ENCODE results near the gene NAT8L. TPM values are rescaled to one million over a fixed set of nuclear protein-coding genes. Genes with fewer than 3 reads are reported as not detected.
"Not testable (repeated sequence)": the region's sequence is repeated elsewhere in the genome, so short reads cannot be mapped to it uniquely, and the experiment has no call there.

NAT8L gene
- total RNA-seq (under 1 TPM in 3 of 4 donors, not detected in 1; 0.27 to 0.36 (median 0.28) TPM), polyA plus RNA-seq (1 to 10 TPM in 1 of 3 donors, under 1 TPM in 1, not detected in 1; under 0.01 to 2.4 TPM)

GRCh38 chr4:2059046-2059725, at the start of gene NAT8L:
Gene NAT8L, plus strand, starts transcription at chr4:2059327. Its CDS starts 185 bp downstream, at chr4:2059512.
- peaks cover 0 to 21% (median 16%) of the 10 kb centered on the region in 4 donors for H3K4me1 ChIP-seq
- H3K27ac ChIP-seq: no peak within 1 kb of the TSS
- no peak for TF ChIP-seq POLR2A (IDR thresholded peaks at IDR 0.05)
- TF ChIP-seq CTCF (IDR thresholded peaks at IDR 0.05): no peak
- no peak for TF ChIP-seq EP300 (IDR thresholded peaks at IDR 0.05)
- no peak for TF ChIP-seq POLR2AphosphoS5 (IDR thresholded peaks at IDR 0.05)
- DNase-seq: no peak
- 1% methylated on average over 119 of the region's 119 CpGs for WGBS, 2 donors
- intact Hi-C loops (cut with DNase I): no loop called here
- no peaks in the 10 kb centered on the region for H3K9me3 ChIP-seq
- H3K4me3 ChIP-seq: peak within 1 kb of the TSS in 3 of 4 donors; percentile 37 to 50 (median 44)
- H3K27me3 ChIP-seq: peaks cover 32 to 87% (median 71%) of the 10 kb centered on the region in 3 donors
- H3K36me3 ChIP-seq: no peaks in the 10 kb centered on the region

GRCh38 chr4:2009651-2010233, 49.4 kb upstream of the NAT8L start:
- Histone ChIP-seq H3K27me3 (no peaks in the 10 kb centered on the region), H3K4me3 (peak overlapping the region; percentile 75 to 99 (median 88)), H3K36me3 (no peaks in the 10 kb centered on the region), H3K9me3 (no peaks in the 10 kb centered on the region), H3K27ac (peak overlapping the region; percentile 92 to 99 (median 96)), H3K4me1 (peaks cover 0 to 33% (median 22%) of the 10 kb centered on the region in 4 donors)
- WGBS, 2 donors: 2 to 4% methylated on average over 23 of the region's 23 CpGs
- TF ChIP-seq CTCF (IDR thresholded peaks at IDR 0.05) (peak; percentile 13 to 50 (median 32)), POLR2A (IDR thresholded peaks at IDR 0.05) (no peak)
- no peak for DNase-seq
- intact Hi-C loops (cut with DNase I): loop anchor here (2.0 kb wide), 1 partner anchor 459 kb away; the partner anchor contains the start of gene RNF4

- WGBS, 2 donors: 90 to 91% methylated on average over 3 of the region's 3 CpGs
- H3K9me3 ChIP-seq: no peaks in the 10 kb centered on the region
- no peak for TF ChIP-seq CTCF (IDR thresholded peaks at IDR 0.05)
- no peak for TF ChIP-seq POLR2A (IDR thresholded peaks at IDR 0.05)
- TF ChIP-seq EP300 (IDR thresholded peaks at IDR 0.05): no peak
- TF ChIP-seq POLR2AphosphoS5 (IDR thresholded peaks at IDR 0.05): no peak
- H3K36me3 ChIP-seq: no peaks in the 10 kb centered on the region
- DNase-seq: no peak
- H3K27ac ChIP-seq: no peak overlapping the region
- intact Hi-C loops (cut with DNase I): no loop called here
- no peaks in the 10 kb centered on the region for H3K27me3 ChIP-seq
- no peak overlapping the region for H3K4me3 ChIP-seq
- H3K4me1 ChIP-seq: peaks cover 0 to 25% (median 21%) of the 10 kb centered on the region in 4 donors
Measured at GRCh38 chr4:2011583-2011982, 47.5 kb upstream of the NAT8L start.

GRCh38 chr4:2015008-2015407, 44.1 kb upstream of the NAT8L start:
- no peaks in the 10 kb centered on the region for H3K36me3 ChIP-seq
- H3K9me3 ChIP-seq: no peaks in the 10 kb centered on the region
- intact Hi-C loops (cut with DNase I): no loop called here
- H3K4me3 ChIP-seq: no peak overlapping the region
- peaks cover 0 to 4% (median 3%) of the 10 kb centered on the region in 4 donors for H3K4me1 ChIP-seq
- H3K27me3 ChIP-seq: peaks cover 0 to 5% (median 0%) of the 10 kb centered on the region in 3 donors
- no peak overlapping the region for H3K27ac ChIP-seq
- no peak for DNase-seq
- no peak for TF ChIP-seq CTCF (IDR thresholded peaks at IDR 0.05)
- no peak for TF ChIP-seq POLR2A (IDR thresholded peaks at IDR 0.05)
- WGBS, 2 donors: 82 to 88% methylated on average over 4 of the region's 4 CpGs

- H3K9me3 ChIP-seq; intact Hi-C loops (cut with DNase I); H3K36me3 ChIP-seq; H3K4me1 ChIP-seq; H3K27ac ChIP-seq; DNase-seq; H3K4me3 ChIP-seq: not testable (repeated sequence)
- WGBS, 2 donors: 23 to 27% methylated on average over 15 of the region's 15 CpGs
- peaks cover 0 to 46% (median 7%) of the 10 kb centered on the region in 3 donors for H3K27me3 ChIP-seq
Measured at GRCh38 chr4:2021358-2022018, 37.6 kb upstream of the NAT8L start.

Measured in sigmoid colon (tissue), 7 donors.